SU-DHL-6 (cell line): ENCODE data around the gene MYO5C.

Source experiments
- H2AFZ ChIP-seq: fragments of 200-600 bp; sonication (generic); 2 replicates; pipeline ENCODE4 v1.6.1; 2014; ENCODE audit warnings: low read depth, mild to moderate bottlenecking, moderate library complexity, mixed read lengths, antibody characterized with exemption, low read length; ENCODE audit not compliant: severe bottlenecking
- H3F3A ChIP-seq: fragments of 200-600 bp; shearing (Covaris generic); 2 replicates; pipeline ENCODE4 v1.6.0; 2016; ENCODE audit warnings: antibody characterized with exemption, mild to moderate bottlenecking; ENCODE audit not compliant: insufficient read depth
- H3K27ac ChIP-seq: fragments of 200-600 bp; sonication (generic); 2 replicates; pipeline ENCODE4 v1.5.1; 2016; ENCODE audit warnings: low read depth, mild to moderate bottlenecking, low read length, moderate library complexity, mixed read lengths
- H3K27me3 ChIP-seq: fragments of 200-600 bp; sonication (generic), shearing (Covaris generic); 2 replicates; pipeline ENCODE4 v1.6.0; 2014; ENCODE audit warnings: mild to moderate bottlenecking, low read length
- H3K36me3 ChIP-seq: fragments of 200-600 bp; sonication (generic); 2 replicates; pipeline ENCODE4 v1.6.1; 2014; ENCODE audit warnings: mild to moderate bottlenecking, low read length, mixed read lengths
- H3K4me2 ChIP-seq: fragments of 300-600, 200-600 bp; shearing (Covaris generic), sonication (generic); 2 replicates; pipeline ENCODE4 v1.6.0; 2014; ENCODE audit warnings: low read length, low read depth, mild to moderate bottlenecking; ENCODE audit not compliant: poor library complexity, severe bottlenecking
- H3K4me3 ChIP-seq: fragments of 200-600 bp; sonication (generic); 2 replicates; pipeline ENCODE4 v1.5.1; 2014; ENCODE audit warnings: antibody characterized with exemption, low read length, mild to moderate bottlenecking, mixed read lengths; ENCODE audit not compliant: insufficient read depth, poor library complexity, severe bottlenecking
- H3K79me2 ChIP-seq: fragments of 200-600 bp; sonication (generic); 2 replicates; pipeline ENCODE4 v1.6.1; 2014; ENCODE audit warnings: mild to moderate bottlenecking, low read length, moderate library complexity; ENCODE audit not compliant: insufficient read depth
- H3K9ac ChIP-seq: fragments of 200-600 bp; sonication (generic); 2 replicates; pipeline ENCODE4 v1.7.0; 2014; ENCODE audit warnings: mild to moderate bottlenecking, low read length
- H3K9me2 ChIP-seq: fragments of 200-600 bp; sonication (generic); replicated peaks from 2 replicates; pipeline ENCODE4 v1.6.1; 2014; ENCODE audit warnings: low read length; ENCODE audit not compliant: insufficient read depth
- H3K9me3 ChIP-seq: fragments of 200-600 bp; sonication (generic); 2 replicates; pipeline ENCODE4 v1.6.1; 2014; ENCODE audit warnings: low read length, mixed read lengths; ENCODE audit not compliant: insufficient read depth
- H4K20me1 ChIP-seq: fragments of 200-600 bp; sonication (generic); 2 replicates; pipeline ENCODE4 v1.6.1; 2014; ENCODE audit warnings: low read depth, mild to moderate bottlenecking, antibody characterized with exemption, low read length, moderate library complexity, mixed read lengths
- CTCF ChIP-seq: fragments of 200-600 bp; sonication (generic); IDR thresholded peaks from one replicate; pipeline ENCODE4 v1.5.1; 2017; ENCODE audit warnings: antibody characterized with exemption, mild to moderate bottlenecking, low read length, moderate library complexity; ENCODE audit not compliant: insufficient read depth, poor library complexity, severe bottlenecking
- EZH2phosphoT487 ChIP-seq: fragments of 200-600 bp; sonication (generic), shearing (Covaris generic); conservative IDR thresholded peaks from 2 replicates; pipeline ENCODE4 v1.6.1; 2018; ENCODE audit warnings: mild to moderate bottlenecking, antibody characterized with exemption, low read length, moderate library complexity, mixed read lengths

Gene MYO5C

GRCh38 chr15:52276256-52276770 is 19.3 kb downstream of the MYO5C start:
- H3K4me3 ChIP-seq = no peak overlapping the region
- TF ChIP-seq CTCF = no peak
- no peak for TF ChIP-seq EZH2phosphoT487
- no peak overlapping the region for H3K4me2 ChIP-seq
- H3K79me2 ChIP-seq = no peaks in the 10 kb centered on the region
- H4K20me1 ChIP-seq = no peaks in the 10 kb centered on the region
- H3K9me2 ChIP-seq = no peaks in the 10 kb centered on the region
- H3K27me3 ChIP-seq = no peaks in the 10 kb centered on the region
- H3K9me3 ChIP-seq = no peaks in the 10 kb centered on the region
- H3F3A ChIP-seq = no peaks in the 10 kb centered on the region
- no peaks in the 10 kb centered on the region for H3K36me3 ChIP-seq
- no peak overlapping the region for H2AFZ ChIP-seq
- H3K27ac ChIP-seq = no peak overlapping the region
- no peak overlapping the region for H3K9ac ChIP-seq

DNA sequence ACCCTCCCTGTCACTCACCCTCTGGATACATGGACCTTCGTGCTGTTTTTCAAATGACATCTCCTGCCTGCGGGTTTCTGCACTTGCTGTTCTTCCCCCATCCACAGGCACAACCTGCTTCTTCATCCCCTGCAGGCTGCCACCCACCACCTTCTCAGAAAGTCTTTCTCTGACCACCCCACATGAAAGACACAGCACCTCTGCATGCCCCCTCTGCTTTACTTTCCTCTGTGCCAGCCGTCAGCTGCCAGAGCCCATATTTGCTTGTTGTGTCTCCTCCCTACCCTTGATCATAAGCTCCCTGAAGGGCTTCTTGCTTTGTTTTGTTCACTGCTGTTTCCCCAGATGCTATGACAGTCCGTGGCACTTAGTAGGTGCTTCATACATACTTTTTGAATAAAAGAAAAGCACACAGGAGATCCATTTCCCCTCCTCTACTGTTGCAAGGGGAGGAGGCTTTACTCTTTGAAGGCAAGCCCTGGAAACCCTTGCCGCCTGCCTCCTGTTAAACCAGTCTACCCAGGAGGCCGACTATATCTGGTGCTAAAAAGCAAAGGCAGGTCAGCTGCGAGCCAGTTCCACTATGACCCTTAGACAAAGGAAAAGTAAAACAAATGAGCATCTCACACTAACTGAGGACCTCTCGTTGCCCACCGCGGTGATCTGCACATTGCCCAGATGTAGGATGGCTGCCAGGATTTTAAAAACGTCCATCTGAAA is 31.9 kb downstream of the MYO5C start:
- no peak for TF ChIP-seq CTCF
- Histone ChIP-seq H3K27me3 (no peaks in the 10 kb centered on the region), H3K4me2 (no peak overlapping the region), H3K27ac (no peak overlapping the region), H3K79me2 (no peaks in the 10 kb centered on the region), H2AFZ (no peak overlapping the region), H3K9me2 (no peaks in the 10 kb centered on the region), H3K9ac (no peak overlapping the region), H3K36me3 (no peaks in the 10 kb centered on the region), H3K9me3 (no peaks in the 10 kb centered on the region), H3F3A (no peaks in the 10 kb centered on the region), H4K20me1 (no peaks in the 10 kb centered on the region), H3K4me3 (no peak overlapping the region)

DNA sequence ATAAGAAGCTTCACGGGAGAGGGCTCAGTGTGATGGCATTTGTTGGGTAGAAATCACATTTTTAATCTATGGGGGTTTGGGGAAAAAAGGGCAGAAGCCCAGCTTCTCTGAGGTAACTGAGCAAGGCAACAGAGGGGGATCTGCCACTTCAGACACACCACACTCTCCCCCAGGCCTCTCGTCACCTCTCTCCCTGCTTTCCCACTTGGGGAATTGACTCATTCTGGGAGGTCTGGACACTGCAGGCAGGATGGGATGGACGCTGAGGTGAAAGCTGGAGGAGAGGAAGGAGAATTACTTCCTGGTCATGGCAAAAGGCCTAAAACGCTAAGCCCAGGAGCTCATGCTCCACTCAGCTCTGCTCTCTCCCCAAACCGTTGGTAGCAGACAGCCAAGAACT is 33.2 kb downstream of the MYO5C start:
- Histone ChIP-seq H3K79me2 (no peaks in the 10 kb centered on the region), H4K20me1 (no peaks in the 10 kb centered on the region), H3K36me3 (no peaks in the 10 kb centered on the region), H3K27ac (no peak overlapping the region), H3K9me2 (no peaks in the 10 kb centered on the region), H3K4me2 (no peak overlapping the region), H3K9ac (no peak overlapping the region), H3K9me3 (no peaks in the 10 kb centered on the region), H3K27me3 (no peaks in the 10 kb centered on the region), H3K4me3 (no peak overlapping the region), H2AFZ (no peak overlapping the region), H3F3A (no peaks in the 10 kb centered on the region)
- TF ChIP-seq CTCF (no peak), EZH2phosphoT487 (no peak)
